Epidermal melanocyte (primary cell): ENCODE data around the gene TTC39B.

Source experiments
- DNase-seq: peaks from one replicate; pipeline ENCODE4 v3.0.0; 2011; ENCODE audit warnings: low spot score; ENCODE audit not compliant: insufficient read length

The TTC39B gene

GRCh38 chr9:15136646-15137045 lies 170.4 kb downstream of the TTC39B start:
- no peak for DNase-seq

GRCh38 chr9:15135164-15135792 lies 171.7 kb downstream of the TTC39B start:
- peak; percentile 79 for DNase-seq

GRCh38 chr9:15133488-15133887 lies 173.5 kb downstream of the TTC39B start:
- no peak for DNase-seq

GRCh38 chr9:15132091-15132490 lies 174.9 kb downstream of the TTC39B start:
- no peak for DNase-seq

GRCh38 chr9:15131094-15131493 lies 175.9 kb downstream of the TTC39B start:
- no peak for DNase-seq

GRCh38 chr9:15127831-15128230 lies 179.2 kb downstream of the TTC39B start:
- DNase-seq, result no peak

GRCh38 chr9:15121630-15122029 lies 185.4 kb downstream of the TTC39B start:
- no peak for DNase-seq

- no peak for DNase-seq
Observed at GRCh38 chr9:15116130-15116580, 190.9 kb downstream of the TTC39B start.

GRCh38 chr9:15115702-15116101 lies 191.3 kb downstream of the TTC39B start:
- DNase-seq, result no peak

GRCh38 chr9:15115041-15115440 lies 192.0 kb downstream of the TTC39B start:
- DNase-seq, result no peak
